GM10847 (cell line): ENCODE measurements around the gene KNG1.

Experiments
- POLR2A ChIP-seq: IDR thresholded peaks from 2 replicates; pipeline ENCODE4 v1.6.1; 2011; ENCODE audit not compliant: insufficient read length; ENCODE audit errors: extremely low read depth

Gene KNG1

GRCh38 chr3:186754871-186755270 is 37.7 kb downstream of the KNG1 start:
- no peak for TF ChIP-seq POLR2A

- TF ChIP-seq POLR2A: no peak
Measured at GRCh38 chr3:186757214-186757613, 40.1 kb downstream of the KNG1 start.

GRCh38 chr3:186757686-186758220 is 40.6 kb downstream of the KNG1 start:
- TF ChIP-seq POLR2A: no peak

GRCh38 chr3:186759231-186759930 is 42.2 kb downstream of the KNG1 start:
- no peak for TF ChIP-seq POLR2A

GRCh38 chr3:186760141-186760833 is 43.1 kb downstream of the KNG1 start:
- TF ChIP-seq POLR2A: no peak

GRCh38 chr3:186760897-186761447 is 43.8 kb downstream of the KNG1 start:
- TF ChIP-seq POLR2A: no peak

- no peak for TF ChIP-seq POLR2A
Measured at GRCh38 chr3:186772281-186772694, 55.1 kb downstream of the KNG1 start.

- TF ChIP-seq POLR2A: peak; percentile 56
Measured at GRCh38 chr3:186772701-186773417, 55.7 kb downstream of the KNG1 start.

GRCh38 chr3:186775999-186776398 is 58.8 kb downstream of the KNG1 start:
- TF ChIP-seq POLR2A: no peak

GRCh38 chr3:186779204-186779603 is 62.0 kb downstream of the KNG1 start:
- no peak for TF ChIP-seq POLR2A

GRCh38 chr3:186782542-186783057 is 65.4 kb downstream of the KNG1 start:
- TF ChIP-seq POLR2A: no peak

GRCh38 chr3:186783058-186783730 is 66.0 kb downstream of the KNG1 start, which contains the start of gene EIF4A2:
TSS of gene EIF4A2 (plus strand) at chr3:186783577. CDS start at chr3:186783611, 34 bp downstream.
- TF ChIP-seq POLR2A: peak; percentile 99

GRCh38 chr3:186783731-186784515 is 66.8 kb downstream of the KNG1 start:
- TF ChIP-seq POLR2A: peak; percentile 44
